GM19328 (cell line): ENCODE results near the gene PILRA.
"Not testable (repeated sequence)": the region's sequence is repeated elsewhere in the genome, so short reads cannot be mapped to it uniquely, and the experiment has no call there.

ENCODE experiments used
- ATAC-seq: cut with Tn5 transposase; IDR thresholded peaks from one replicate; pipeline ENCODE4 v1.9.1; 2021; ENCODE audit warnings: mild to moderate bottlenecking, moderate library complexity; ENCODE audit not compliant: unreplicated experiment

The PILRA gene

DNA sequence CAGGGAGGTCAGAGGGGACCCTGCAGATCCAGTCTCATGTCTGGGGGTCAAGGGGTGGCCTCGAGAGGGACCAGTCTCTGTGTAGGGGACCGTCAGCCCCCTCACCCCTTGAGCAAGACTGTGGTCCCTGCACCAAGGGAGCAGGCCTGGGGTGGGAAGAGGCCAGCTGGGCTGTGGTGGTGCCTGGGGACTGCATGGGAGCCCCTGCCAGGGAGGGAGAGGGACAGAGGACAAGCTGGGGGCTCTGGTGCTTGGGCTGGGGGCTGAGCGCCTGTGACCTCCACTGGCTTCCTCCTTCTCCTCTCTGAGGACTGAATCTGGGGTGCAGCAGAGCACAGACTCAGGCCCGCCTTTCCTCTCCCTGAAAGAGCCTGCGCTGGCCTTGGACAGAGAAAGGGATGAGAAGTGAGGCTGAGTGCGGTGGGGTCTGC, 16.1 kb upstream of the PILRA start:
- no peak for ATAC-seq

DNA sequence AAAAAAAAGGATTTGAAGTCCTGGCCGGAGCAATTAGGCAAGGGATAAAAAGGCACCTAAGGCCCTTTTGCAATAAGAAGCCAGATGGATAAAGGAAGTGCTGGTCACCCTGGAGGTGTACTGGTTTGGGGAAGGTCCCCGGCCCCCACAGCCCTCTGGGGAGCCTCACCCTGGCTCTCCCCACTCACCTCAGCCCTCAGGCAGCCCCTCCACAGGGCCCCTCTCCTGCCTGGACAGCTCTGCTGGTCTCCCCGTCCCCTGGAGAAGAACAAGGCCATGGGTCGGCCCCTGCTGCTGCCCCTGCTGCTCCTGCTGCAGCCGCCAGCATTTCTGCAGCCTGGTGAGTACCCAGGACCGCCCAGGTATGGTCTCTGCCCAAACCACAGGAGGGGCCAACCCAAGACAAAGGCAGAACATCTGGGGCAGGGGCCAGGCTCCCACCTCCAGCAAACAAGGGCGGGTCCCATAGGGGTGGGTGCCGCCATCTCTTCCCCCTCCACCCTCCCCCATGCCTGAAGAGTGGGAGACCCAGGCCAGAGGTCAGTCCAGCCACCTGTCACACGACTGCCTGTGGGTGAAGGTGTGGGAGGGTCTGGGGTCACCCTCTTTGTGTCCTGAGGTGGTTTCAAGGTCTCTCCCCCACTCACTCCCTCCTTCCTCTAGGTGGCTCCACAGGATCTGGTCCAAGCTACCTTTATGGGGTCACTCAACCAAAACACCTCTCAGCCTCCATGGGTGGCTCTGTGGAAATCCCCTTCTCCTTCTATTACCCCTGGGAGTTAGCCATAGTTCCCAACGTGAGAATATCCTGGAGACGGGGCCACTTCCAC, 15.0 kb upstream of the PILRA start, which contains the start of gene PILRB:
Gene PILRB, plus strand, starts transcription at position 91 of the 830 bp plus-strand sequence. Its CDS starts 186 bp downstream, at position 277.
- ATAC-seq, result no peak

DNA sequence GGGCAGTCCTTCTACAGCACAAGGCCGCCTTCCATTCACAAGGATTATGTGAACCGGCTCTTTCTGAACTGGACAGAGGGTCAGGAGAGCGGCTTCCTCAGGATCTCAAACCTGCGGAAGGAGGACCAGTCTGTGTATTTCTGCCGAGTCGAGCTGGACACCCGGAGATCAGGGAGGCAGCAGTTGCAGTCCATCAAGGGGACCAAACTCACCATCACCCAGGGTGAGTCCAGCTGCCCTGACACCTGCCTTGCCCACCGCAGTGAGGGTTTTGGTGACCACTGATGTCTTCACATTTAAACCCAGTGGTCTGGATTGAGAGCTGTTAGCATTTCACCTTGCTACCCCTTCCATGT, 14.5 kb upstream of the PILRA start:
- ATAC-seq, result no peak

DNA sequence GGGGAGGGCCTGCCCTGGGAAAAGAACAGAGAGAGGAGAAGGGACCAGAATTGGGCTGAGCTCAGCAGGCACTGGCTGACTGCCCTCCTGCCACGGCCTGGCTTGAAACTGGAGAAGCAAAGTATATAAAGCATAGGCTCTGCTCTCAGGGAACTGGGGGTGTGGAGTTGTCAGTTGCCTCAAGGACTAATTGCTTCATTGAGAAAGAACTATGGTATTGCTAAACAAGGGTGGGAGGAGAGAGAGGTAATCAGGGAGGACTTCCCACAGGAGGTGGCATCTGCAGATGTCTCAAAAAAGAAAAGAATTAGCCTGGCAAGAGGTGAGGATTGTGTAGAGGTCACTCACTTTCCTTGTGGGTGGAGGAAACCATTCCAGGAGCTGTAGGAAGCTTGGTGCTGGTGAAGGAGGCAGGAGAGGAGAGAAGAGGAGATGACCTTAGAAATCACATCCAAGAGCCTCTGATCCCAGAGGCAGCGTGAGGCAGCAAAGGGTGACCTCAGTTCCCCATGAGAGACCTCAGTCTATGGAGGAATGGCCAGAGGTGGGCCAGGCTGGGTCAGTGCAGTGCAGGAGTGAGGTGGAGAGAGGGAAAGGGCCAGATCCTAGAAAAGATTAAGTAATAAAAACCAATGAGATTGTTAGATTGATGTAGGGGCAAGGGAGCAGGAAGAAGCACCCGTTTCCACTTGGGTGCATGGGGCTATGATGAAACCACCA, 13.0 kb upstream of the PILRA start:
- ATAC-seq, result no peak

DNA sequence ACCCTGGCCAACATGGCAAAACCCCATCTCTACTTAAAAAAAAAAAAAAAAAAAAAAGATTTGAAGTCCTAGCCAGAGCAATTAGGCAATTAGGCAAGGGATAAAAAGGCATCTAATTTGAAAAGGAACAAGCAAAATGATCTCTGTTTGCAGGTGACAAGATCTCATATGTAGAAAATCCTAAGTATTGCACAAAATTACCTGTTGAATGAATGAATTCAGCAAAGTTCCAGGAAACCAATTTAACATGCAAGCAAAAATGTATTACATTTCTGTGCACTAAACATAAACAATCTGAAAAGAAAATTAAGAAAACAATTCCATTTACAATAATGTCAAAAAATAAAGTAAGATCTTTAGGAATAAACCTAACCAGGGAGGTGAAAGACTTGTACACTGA, 10.2 kb upstream of the PILRA start:
- no peak for ATAC-seq

DNA sequence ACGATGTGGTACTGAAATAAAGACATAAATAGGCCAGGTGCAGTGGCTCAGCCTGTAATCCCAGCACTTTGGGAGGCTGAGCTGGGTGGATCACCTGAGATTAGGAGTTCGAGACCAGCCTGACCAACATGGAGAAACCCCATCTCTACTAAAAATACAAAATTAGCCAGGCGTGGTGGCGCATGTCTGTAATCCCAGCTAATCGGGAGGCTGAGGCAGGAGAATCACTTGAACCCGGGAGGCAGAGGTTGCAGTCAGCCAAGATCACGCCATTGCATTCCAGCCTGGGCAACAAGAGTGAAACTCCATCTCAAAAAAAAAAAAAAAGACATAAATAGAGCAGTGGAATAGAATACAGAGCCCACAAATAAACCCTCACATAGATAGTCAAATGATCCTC, 9.5 kb upstream of the PILRA start:
- ATAC-seq, result not testable (repeated sequence)

DNA sequence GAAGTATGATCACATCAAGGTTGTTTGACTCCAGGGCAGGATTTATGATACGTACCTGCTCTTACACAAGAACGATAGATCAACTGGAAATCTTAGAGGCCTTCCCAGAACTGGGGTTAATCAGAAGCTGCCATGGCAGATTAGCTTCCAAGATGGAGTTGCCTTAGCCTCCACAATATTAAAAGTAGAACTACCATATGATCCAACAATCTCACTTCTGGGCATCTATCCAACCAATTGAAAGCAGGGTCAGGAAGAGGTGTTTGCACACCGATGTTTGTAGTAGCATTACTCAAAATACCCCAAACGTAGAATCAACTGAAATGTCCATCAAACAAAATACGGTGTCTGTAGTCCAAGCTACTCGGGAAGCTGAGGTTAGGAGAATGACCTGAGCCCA, 8.8 kb upstream of the PILRA start:
- ATAC-seq, result no peak

DNA sequence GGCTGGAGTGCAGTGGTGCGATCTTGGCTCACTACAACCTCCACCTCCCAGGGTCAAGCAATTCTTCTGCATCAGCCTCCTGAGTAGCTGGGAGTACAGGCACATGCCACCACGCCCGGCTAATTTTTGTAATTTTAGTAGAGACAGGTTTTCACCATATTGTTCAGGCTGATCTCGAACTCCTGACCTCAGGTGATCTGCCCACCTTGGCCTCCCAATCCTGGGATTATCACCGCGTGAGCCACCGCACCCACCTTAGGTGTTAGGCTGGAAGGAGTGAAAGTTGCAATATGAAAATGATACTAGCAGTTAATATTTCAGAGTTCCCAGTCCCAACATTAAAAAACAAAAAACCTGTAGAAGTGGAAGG, 7.3 kb upstream of the PILRA start:
- not testable (repeated sequence) for ATAC-seq

DNA sequence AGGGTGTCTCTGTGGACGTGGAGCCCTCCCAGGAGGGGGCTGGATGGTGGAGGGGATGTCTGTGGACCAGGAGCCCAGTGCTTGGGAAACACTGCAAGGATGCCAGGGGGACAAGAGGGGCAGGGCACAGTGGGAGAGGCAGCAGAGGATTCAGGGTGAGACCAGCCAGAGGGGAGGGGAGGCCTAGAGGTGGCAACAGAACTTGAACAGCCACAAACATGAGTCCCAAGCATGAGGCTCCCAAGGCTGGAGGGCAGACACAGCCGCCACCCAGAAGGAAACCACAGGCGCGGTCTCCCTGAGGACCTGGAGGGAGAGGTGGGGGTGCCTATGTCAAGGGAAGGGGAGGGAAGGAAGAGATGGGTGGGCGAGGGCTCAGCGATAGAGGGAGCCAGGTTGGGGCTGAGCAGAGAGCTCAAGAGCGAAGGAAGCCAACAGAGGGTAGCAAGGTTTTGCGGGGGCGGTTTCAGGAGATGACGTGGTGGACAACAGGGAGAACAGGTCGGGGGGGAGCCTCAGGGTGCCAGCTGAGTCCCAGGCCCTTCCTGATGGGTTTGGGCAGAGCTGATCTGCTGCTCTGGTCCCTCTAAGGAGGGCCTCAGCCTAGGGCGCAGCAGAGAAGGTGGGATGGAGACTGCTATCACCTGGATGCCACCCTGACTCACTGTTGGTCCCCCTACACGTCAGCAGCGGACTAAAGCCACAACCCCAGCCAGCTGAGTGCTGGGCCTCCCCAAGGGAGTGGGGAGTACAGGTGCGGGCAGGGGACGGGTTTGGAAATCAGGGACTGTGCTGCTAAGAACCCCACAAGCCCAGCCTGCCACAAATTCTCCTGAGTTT, 6.7 kb upstream of the PILRA start:
- ATAC-seq, result no peak

DNA sequence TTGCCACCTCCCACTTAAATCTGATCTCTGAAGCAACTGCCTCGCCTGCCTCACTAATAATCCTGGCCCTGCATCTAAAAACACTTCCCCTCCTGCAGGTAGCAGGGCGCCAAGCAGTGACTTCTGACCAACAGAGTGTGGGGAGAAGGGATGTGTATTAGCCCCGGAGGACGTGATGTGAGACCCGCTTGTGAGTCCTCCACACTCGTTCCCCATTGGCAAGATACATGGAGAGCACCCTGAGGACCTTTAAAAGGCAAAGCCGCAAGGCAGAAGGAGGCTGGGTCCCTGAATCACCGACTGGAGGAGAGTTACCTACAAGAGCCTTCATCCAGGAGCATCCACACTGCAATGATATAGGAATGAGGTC, 6.1 kb upstream of the PILRA start:
- no peak for ATAC-seq

DNA sequence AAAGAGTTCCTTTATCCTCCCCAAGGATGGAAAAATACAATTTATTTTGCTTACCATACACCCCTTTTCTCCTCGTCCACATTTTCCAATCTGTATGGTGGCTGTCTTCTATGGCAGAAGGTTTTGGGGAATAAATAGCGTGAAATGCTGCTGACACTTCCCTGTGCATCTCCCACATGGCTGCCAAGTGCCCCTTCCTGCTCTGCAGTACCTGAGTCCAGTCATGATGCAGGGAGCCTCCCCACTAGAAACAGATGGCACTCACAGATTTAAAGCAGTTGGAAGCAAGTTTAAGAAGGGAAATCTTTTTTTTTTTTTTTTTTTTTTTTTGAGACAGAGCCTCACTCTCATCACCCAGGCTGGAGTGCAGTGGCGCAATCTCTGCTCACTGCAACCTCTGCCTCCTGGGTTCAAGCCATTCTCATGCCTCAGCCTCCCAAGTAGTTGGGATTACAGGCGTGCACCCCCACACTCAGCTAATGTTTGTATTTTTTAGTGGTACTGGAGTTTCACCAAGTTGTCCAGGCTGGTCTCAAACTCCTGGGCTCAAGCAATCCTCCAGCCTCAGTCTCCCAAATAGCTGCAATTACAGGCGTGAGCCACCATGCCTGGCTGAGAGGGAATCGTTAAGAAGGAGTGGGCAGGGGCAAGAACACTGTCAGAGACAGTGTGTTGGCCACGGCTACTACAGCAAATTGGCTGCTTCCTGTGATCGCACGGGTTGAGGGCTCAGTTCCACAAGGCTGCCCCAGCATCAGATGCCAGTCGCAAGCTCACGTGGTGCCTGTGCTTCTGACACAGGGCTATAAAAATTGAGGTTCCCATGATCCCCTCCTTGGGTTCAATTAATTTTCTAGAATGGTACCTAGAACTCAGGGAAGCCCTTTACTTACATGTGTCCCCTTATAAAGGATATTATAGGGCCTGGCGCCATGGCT, 5.3 kb upstream of the PILRA start:
- ATAC-seq, result no peak

DNA sequence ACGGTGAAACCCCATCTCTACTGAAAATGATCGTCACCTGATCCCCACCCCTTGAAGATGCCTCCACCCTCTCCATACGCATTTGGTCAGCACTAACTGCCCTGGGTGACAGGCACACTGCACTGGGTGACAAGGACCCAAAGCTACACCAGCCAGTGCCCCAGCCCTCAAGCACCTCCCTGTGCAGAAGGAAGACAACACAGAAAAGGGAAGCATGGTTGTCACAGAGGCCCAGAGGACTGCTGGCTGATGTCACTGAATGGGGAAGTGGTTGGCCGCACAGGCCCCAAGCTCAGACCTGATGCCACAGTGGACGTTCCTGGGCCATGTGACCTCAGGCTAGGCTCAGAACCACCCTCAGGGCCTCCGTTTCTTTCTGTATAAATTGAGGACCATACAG, 4.2 kb upstream of the PILRA start:
- ATAC-seq, result peak; percentile 50

DNA sequence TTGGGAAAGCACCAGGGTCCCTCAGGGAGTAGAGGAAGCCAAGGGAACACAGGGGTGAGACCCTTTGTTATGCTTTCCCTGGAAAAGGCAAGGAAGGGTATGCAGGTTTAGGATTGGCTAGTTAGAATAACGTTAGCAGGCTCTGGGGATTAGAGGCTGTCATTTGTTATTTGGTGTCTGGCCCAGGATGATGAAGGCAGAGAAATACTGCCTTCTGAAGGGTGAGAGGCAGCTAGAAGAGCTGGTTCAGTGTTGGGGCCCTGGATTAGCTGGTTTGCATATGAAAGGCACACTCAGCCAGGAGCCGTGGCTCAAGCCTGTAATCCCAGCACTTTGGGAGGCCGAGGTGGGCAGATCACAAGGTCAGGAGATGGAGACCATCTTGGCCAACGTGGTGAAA, 3.0 kb upstream of the PILRA start:
- ATAC-seq, result no peak

DNA sequence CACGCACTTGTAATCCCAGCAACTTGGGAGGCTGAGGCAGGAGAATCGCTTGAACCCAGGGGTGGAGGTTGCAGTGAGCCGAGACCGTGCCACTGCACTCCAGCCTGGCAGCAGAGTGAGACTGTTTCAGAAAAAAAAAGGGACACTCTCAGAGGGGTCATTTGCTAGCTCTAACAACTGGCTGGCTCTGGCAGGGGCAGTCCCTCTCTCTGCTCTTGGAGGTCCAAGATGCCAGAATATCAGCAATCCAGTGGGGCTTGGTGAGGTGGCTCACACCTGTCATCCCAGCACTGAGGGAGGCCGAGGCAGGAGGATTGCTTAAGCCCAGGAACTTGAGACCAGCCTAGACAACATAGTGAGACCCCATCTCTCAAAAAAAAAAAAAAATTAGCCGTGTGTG, 2.5 kb upstream of the PILRA start:
- no peak for ATAC-seq

DNA sequence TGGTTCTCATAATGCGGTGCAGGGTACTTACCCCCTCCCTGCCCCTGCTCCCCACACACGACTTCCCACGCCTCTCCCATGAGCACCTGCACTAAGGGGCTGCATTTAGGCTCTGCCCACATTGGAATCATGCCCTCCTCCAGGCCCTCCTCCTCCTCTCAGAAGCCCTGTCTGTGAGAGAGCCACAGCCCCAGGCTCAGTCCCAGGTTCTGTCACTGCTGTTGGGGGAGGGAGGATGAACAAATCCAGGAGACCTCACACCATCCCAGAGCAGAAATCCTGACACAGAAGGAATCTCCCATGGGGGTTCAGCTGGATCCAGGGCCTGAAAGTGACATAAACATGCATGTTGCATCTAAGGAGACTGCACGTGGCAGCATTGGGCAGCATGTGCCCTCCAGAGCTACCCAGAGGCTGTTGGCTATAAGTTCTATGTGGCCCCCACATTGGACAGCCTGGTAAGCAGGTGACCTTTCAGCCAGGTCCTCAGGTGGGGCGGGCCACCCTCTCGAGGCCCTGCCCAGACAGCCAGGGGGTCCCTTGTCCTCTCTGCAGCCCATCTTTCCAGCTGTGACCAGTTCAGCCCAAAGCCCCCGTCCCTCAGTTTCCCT, 1.6 kb upstream of the PILRA start:
- ATAC-seq, result no peak

DNA sequence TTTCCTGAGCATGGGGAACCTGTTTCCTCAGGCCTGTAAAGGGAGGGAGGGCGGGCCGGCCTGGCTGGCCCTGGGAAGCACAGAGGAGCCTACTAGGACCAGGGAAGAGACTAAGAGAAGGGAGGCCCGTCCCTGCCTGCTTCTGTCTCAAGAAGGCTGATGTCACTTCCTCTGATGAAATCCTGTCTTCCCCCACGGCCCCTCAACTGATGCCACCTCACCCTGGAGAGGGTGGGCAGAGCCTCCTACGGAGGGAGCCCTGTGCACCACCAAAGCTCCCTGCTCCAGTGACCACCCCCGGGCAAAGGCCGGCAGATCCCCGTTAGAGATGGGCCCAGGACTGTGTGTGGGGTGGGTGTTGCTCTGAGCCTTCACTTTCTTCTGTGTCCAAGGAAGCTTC, 1.0 kb upstream of the PILRA start:
- no peak for ATAC-seq

DNA sequence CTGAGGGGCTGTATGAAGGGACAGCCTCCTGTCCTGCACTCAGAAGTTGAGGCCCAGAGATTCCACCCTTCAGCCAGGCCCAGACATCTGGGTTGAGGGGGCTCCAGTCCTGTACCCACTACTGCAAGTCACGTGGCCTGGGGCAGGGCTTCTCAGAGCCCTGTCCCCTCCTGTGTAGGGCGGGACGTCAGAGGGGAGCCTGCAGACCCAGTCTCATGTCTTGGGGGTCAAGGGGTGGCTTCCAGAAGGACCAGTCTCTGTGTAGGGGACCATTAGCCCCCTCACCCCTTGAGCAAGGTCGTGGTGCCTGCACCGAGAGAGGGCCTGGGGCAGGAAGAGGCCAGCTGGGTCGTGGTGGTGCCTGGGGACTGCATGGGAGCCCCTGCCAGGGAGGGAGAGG, 593 bp upstream of the PILRA start:
- no peak for ATAC-seq

DNA sequence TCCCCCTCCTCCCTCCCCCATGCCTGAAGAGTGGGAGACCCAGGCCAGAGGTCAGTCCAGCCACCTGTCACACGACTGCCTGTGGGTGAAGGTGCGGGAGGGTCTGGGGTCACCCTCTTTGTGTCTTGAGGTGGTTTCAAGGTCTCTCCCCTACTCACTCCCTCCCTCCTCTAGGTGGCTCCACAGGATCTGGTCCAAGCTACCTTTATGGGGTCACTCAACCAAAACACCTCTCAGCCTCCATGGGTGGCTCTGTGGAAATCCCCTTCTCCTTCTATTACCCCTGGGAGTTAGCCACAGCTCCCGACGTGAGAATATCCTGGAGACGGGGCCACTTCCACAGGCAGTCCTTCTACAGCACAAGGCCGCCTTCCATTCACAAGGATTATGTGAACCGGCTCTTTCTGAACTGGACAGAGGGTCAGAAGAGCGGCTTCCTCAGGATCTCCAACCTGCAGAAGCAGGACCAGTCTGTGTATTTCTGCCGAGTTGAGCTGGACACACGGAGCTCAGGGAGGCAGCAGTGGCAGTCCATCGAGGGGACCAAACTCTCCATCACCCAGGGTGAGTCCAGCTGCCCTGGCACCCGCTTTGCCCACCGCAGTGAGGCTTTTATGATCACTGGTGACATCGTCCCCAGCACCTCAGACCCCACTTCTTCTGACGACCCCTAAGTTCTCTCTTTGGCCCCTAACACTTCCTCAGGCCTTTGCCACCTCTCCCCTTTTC, 747 bp downstream of the PILRA start:
- not testable (repeated sequence) for ATAC-seq

DNA sequence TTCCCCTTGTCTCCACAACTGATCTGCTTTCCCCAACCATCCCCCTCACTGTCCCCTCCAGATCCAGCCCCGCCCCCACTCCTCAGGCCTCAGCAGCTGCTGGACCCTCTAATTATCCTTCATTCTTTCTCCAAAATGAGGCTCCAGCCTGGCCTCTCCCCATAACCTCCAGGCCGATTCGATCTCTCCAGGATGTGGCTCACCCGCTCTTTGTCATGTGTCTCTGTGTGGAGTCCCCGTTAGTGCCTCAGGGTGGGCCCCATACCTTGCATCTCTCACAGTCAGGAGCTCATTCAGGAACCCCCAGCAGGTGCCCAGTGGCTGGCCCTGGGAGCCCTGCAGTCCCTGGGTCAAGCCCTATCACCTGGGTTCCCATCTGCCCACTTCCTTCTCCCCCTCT, 1.3 kb downstream of the PILRA start:
- ATAC-seq, result no peak
